Measurements from ENCODE around the gene KCNMB1. TPM values are rescaled to one million over a fixed set of nuclear protein-coding genes. Genes with fewer than 3 reads are reported as not detected.

KCNMB1 gene, protein sequence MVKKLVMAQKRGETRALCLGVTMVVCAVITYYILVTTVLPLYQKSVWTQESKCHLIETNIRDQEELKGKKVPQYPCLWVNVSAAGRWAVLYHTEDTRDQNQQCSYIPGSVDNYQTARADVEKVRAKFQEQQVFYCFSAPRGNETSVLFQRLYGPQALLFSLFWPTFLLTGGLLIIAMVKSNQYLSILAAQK
- polyA plus RNA-seq (not detected in 2 replicates), polyA minus RNA-seq (not detected in 2 replicates)

GRCh38 chr5:170388818-170389549, at the start of gene KCNMB1:
TSS of gene KCNMB1 (minus strand) at chr5:170389367. CDS start at chr5:170385447, 3,920 bp downstream.
- no peak within 1 kb of the TSS for H3K27ac ChIP-seq (ENCODE audit: low read length)
- H3K9me2 ChIP-seq (ENCODE audit: insufficient read depth, low read length) = no peaks in the 10 kb centered on the region
- H3K9me3 ChIP-seq (ENCODE audit: low read length) = no peaks in the 10 kb centered on the region
- H3K36me3 ChIP-seq (ENCODE audit: insufficient read depth, low read length) = no peaks in the 10 kb centered on the region
- H3K4me3 ChIP-seq (ENCODE audit: low read length) = no peak within 1 kb of the TSS
- no peak for TF ChIP-seq RAD21 (conservative IDR thresholded peaks at IDR 0.05)
- no peaks in the 10 kb centered on the region for H3K27me3 ChIP-seq (ENCODE audit: insufficient read depth, low read depth, low read length)
- no peaks in the 10 kb centered on the region for H3K79me2 ChIP-seq (replicated peaks; ENCODE audit: insufficient read depth, low read length)
- no peak within 1 kb of the TSS for H2AFZ ChIP-seq (ENCODE audit: low read depth, low read length)
- no peaks in the 10 kb centered on the region for H4K20me1 ChIP-seq (ENCODE audit: insufficient read depth)
- no peak within 1 kb of the TSS for H3K4me2 ChIP-seq (ENCODE audit: low read length)
- H3F3A ChIP-seq (ENCODE audit: insufficient read depth, low read length, poor library complexity, severe bottlenecking) = no peaks in the 10 kb centered on the region
- H3K9ac ChIP-seq (ENCODE audit: low read length) = no peak within 1 kb of the TSS

GRCh38 chr5:170438581-170438980, 49.4 kb upstream of the KCNMB1 start:
- Histone ChIP-seq H4K20me1 (ENCODE audit: insufficient read depth) (no peaks in the 10 kb centered on the region), H3F3A (ENCODE audit: insufficient read depth, low read length, poor library complexity, severe bottlenecking) (no peaks in the 10 kb centered on the region), H3K9ac (ENCODE audit: low read length) (no peak overlapping the region), H3K27ac (ENCODE audit: low read length) (no peak overlapping the region), H3K36me3 (ENCODE audit: insufficient read depth, low read length) (no peaks in the 10 kb centered on the region), H3K9me3 (ENCODE audit: low read length) (no peaks in the 10 kb centered on the region), H3K4me3 (ENCODE audit: low read length) (no peak overlapping the region), H3K4me2 (ENCODE audit: low read length) (no peak overlapping the region), H3K79me2 (replicated peaks; ENCODE audit: insufficient read depth, low read length) (no peaks in the 10 kb centered on the region), H3K9me2 (ENCODE audit: insufficient read depth, low read length) (no peaks in the 10 kb centered on the region), H3K27me3 (ENCODE audit: insufficient read depth, low read depth, low read length) (no peaks in the 10 kb centered on the region), H2AFZ (ENCODE audit: low read depth, low read length) (no peak overlapping the region)
- no peak for TF ChIP-seq POLR2AphosphoS5 (IDR thresholded peaks at IDR 0.05)
- no peak for TF ChIP-seq TAF1 (IDR thresholded peaks at IDR 0.05; ENCODE audit: low read depth)
- TF ChIP-seq EZH2 (IDR thresholded peaks at IDR 0.05; ENCODE audit: borderline replicate concordance, insufficient read depth, low read length, poor library complexity, severe bottlenecking) = no peak
- no peak for TF ChIP-seq RAD21 (conservative IDR thresholded peaks at IDR 0.05)
- TF ChIP-seq, protein P1, sequence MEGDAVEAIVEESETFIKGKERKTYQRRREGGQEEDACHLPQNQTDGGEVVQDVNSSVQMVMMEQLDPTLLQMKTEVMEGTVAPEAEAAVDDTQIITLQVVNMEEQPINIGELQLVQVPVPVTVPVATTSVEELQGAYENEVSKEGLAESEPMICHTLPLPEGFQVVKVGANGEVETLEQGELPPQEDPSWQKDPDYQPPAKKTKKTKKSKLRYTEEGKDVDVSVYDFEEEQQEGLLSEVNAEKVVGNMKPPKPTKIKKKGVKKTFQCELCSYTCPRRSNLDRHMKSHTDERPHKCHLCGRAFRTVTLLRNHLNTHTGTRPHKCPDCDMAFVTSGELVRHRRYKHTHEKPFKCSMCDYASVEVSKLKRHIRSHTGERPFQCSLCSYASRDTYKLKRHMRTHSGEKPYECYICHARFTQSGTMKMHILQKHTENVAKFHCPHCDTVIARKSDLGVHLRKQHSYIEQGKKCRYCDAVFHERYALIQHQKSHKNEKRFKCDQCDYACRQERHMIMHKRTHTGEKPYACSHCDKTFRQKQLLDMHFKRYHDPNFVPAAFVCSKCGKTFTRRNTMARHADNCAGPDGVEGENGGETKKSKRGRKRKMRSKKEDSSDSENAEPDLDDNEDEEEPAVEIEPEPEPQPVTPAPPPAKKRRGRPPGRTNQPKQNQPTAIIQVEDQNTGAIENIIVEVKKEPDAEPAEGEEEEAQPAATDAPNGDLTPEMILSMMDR (IDR thresholded peaks at IDR 0.05; ENCODE audit: poor library complexity, severe bottlenecking) = no peak
- TF ChIP-seq EP300 (conservative IDR thresholded peaks at IDR 0.05; ENCODE audit: poor library complexity, severe bottlenecking) = no peak
- TF ChIP-seq SMC3 (conservative IDR thresholded peaks at IDR 0.05; ENCODE audit: poor library complexity) = no peak
- TF ChIP-seq MXI1 (conservative IDR thresholded peaks at IDR 0.05; ENCODE audit: poor library complexity, severe bottlenecking) = no peak
- TF ChIP-seq, protein P2, sequence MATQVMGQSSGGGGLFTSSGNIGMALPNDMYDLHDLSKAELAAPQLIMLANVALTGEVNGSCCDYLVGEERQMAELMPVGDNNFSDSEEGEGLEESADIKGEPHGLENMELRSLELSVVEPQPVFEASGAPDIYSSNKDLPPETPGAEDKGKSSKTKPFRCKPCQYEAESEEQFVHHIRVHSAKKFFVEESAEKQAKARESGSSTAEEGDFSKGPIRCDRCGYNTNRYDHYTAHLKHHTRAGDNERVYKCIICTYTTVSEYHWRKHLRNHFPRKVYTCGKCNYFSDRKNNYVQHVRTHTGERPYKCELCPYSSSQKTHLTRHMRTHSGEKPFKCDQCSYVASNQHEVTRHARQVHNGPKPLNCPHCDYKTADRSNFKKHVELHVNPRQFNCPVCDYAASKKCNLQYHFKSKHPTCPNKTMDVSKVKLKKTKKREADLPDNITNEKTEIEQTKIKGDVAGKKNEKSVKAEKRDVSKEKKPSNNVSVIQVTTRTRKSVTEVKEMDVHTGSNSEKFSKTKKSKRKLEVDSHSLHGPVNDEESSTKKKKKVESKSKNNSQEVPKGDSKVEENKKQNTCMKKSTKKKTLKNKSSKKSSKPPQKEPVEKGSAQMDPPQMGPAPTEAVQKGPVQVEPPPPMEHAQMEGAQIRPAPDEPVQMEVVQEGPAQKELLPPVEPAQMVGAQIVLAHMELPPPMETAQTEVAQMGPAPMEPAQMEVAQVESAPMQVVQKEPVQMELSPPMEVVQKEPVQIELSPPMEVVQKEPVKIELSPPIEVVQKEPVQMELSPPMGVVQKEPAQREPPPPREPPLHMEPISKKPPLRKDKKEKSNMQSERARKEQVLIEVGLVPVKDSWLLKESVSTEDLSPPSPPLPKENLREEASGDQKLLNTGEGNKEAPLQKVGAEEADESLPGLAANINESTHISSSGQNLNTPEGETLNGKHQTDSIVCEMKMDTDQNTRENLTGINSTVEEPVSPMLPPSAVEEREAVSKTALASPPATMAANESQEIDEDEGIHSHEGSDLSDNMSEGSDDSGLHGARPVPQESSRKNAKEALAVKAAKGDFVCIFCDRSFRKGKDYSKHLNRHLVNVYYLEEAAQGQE (IDR thresholded peaks at IDR 0.05; ENCODE audit: borderline replicate concordance) = no peak
